Heart left ventricle (tissue), 13 donors: ENCODE results near the gene CD34.
"Not testable (repeated sequence)": the region's sequence is repeated elsewhere in the genome, so short reads cannot be mapped to it uniquely, and the experiment has no call there.

Experiments
- POLR2A ChIP-seq, 2 donors: fragments of 450-650 bp; IDR thresholded peaks; one replicate each; pipeline ENCODE4 v1.6.1; 2017; ENCODE audit warnings: antibody characterized with exemption in 2 of 2, mild to moderate bottlenecking in 2 of 2, moderate library complexity in 2 of 2
- TF ChIP-seq, protein P1 (sequence below), 12 donors: fragments of 200-600 bp; sonication (generic) in 4 of 12; IDR thresholded peaks; one replicate each; pipeline versions ENCODE4 v1.5.0 to v1.8.0; 2018 to 2022; ENCODE audit warnings: antibody characterized with exemption in 12 of 12, mild to moderate bottlenecking in 5 of 12
- donor health status: ischemic (EF 13 %, LVEDD 7.1; RV severe dilation, severe dysfunction).
- donor health status: DM: no; HTN: yes; CAD: no.
- donor health status: DM: no; HTN: no; CAD: no.
- donor health status: ischemic (EF 25% LVEDD 6.9; RV normal size, moderate dysfunction).
- donor health status: ischemic (EF 25% LVEDD 5.7; RV mildly dilated, moderate dysfunction).
- donor health status: ischemic (EF 35%, LVEDD 5.7; RV mildly dilated, moderate dysfunction).
- donor health status: nonischemic (EF 11% LVEDD 7.7; RV severe dilation, severe dysfunction).
- donor health status: DM: yes; HTN: yes; CAD: no.
- donor health status: PGD.
- donor health status: ischemic (EF 29% LVEDD 5.4; RV normal size, mild dysfunction).
- donor health status: nonischemic (EF 23%, LVEDD 6.1; RV moderate dilation, normal function).

DNA sequence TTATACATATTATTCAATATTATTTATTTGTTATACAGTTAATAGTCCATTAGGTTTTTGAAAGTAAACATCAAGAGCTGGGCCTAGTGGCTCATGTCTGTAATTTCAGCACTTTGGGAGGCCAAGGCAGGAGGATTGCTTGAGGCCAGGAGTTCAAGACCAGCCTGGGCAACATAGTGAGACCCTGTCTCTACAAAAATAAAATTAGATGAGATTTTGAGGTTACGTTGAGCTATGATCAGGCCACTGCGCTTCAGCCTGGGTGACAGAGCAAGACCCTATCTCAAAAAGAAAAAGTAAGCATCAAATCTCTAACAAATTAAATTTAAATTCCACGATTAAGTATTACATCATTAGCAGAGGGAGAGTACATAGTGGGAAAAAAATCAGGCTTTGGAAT, 15.0 kb upstream of the CD34 start:
- TF ChIP-seq POLR2A (IDR thresholded peaks at IDR 0.05), result not testable (repeated sequence)
- TF ChIP-seq, protein P1, sequence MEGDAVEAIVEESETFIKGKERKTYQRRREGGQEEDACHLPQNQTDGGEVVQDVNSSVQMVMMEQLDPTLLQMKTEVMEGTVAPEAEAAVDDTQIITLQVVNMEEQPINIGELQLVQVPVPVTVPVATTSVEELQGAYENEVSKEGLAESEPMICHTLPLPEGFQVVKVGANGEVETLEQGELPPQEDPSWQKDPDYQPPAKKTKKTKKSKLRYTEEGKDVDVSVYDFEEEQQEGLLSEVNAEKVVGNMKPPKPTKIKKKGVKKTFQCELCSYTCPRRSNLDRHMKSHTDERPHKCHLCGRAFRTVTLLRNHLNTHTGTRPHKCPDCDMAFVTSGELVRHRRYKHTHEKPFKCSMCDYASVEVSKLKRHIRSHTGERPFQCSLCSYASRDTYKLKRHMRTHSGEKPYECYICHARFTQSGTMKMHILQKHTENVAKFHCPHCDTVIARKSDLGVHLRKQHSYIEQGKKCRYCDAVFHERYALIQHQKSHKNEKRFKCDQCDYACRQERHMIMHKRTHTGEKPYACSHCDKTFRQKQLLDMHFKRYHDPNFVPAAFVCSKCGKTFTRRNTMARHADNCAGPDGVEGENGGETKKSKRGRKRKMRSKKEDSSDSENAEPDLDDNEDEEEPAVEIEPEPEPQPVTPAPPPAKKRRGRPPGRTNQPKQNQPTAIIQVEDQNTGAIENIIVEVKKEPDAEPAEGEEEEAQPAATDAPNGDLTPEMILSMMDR (IDR thresholded peaks at IDR 0.05), result not testable (repeated sequence)
